ENCODE data around the gene UTS2B. TPM values are rescaled to one million over a fixed set of nuclear protein-coding genes. Genes with fewer than 3 reads are reported as not detected.

UTS2B gene
- total and polyA plus RNA-seq, 2 of the 13 experiments (the other 11 are each of a cell fraction or from before 2014, with no cell fraction given), result 0.03 to 0.46 TPM

GRCh38 chr3:191328962-191329653 is 1.2 kb downstream of the UTS2B start, which contains the start of gene CCDC50 (continued):
- TF ChIP-seq CBX1 (IDR thresholded peaks at IDR 0.05; ENCODE audit: low read depth), result no peak
- TF ChIP-seq ZNF761 (CRISPR knock-in tag; conservative IDR thresholded peaks at IDR 0.05), result no peak; the same call in 1 of the 2 replicates
- peak; percentile 71 for TF ChIP-seq PHF20 (CRISPR knock-in tag; IDR thresholded peaks at IDR 0.05)
- TF ChIP-seq ZNF672 (CRISPR knock-in tag; IDR thresholded peaks at IDR 0.05), result no peak
- peak; percentile 94 for TF ChIP-seq ZNF687 (CRISPR knock-in tag; IDR thresholded peaks at IDR 0.05)
- TF ChIP-seq ZNF367 (CRISPR knock-in tag; IDR thresholded peaks at IDR 0.05; ENCODE audit: borderline replicate concordance), result no peak
- no peak for TF ChIP-seq PHF5A (CRISPR knock-in tag; IDR thresholded peaks at IDR 0.05; ENCODE audit: low read depth, unreplicated experiment)
- TF ChIP-seq ZMAT3 (CRISPR knock-in tag; conservative IDR thresholded peaks at IDR 0.05), result no peak; the same call in 1 of the 2 replicates
- peak; percentile 75 for TF ChIP-seq ZNF589 (CRISPR knock-in tag; conservative IDR thresholded peaks at IDR 0.05)
- TF ChIP-seq ZNF775 (CRISPR knock-in tag; IDR thresholded peaks at IDR 0.05; ENCODE audit: borderline replicate concordance), result no peak
- TF ChIP-seq KDM4B (CRISPR knock-in tag; IDR thresholded peaks at IDR 0.05), result peak; percentile 44; the same call in 1 of the 2 replicates
- peak; percentile 93 for TF ChIP-seq REPIN1 (CRISPR knock-in tag; IDR thresholded peaks at IDR 0.05; ENCODE audit: borderline replicate concordance, low read depth)
- peak; percentile 74 for TF ChIP-seq AGO2 (optimal IDR thresholded peaks at IDR 0.05; ENCODE audit: low read depth, low read length)
- no peak for TF ChIP-seq SMC3 (IDR thresholded peaks at IDR 0.05; ENCODE audit: low read length)
- TF ChIP-seq, protein P1, sequence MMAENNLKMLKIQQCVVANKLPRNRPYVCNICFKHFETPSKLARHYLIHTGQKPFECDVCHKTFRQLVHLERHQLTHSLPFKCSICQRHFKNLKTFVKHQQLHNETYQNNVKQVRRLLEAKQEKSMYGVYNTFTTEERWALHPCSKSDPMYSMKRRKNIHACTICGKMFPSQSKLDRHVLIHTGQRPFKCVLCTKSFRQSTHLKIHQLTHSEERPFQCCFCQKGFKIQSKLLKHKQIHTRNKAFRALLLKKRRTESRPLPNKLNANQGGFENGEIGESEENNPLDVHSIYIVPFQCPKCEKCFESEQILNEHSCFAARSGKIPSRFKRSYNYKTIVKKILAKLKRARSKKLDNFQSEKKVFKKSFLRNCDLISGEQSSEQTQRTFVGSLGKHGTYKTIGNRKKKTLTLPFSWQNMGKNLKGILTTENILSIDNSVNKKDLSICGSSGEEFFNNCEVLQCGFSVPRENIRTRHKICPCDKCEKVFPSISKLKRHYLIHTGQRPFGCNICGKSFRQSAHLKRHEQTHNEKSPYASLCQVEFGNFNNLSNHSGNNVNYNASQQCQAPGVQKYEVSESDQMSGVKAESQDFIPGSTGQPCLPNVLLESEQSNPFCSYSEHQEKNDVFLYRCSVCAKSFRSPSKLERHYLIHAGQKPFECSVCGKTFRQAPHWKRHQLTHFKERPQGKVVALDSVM (CRISPR knock-in tag; IDR thresholded peaks at IDR 0.05), result no peak
- TF ChIP-seq BRF2 (CRISPR knock-in tag; IDR thresholded peaks at IDR 0.05), result no peak
- TF ChIP-seq ZNF660 (CRISPR knock-in tag; IDR thresholded peaks at IDR 0.05; ENCODE audit: borderline replicate concordance, low read depth), result no peak
- TF ChIP-seq PITX1 (CRISPR knock-in tag; IDR thresholded peaks at IDR 0.05), result peak; percentile 70; the same call in 1 of the 2 replicates
- TF ChIP-seq ZUFSP (CRISPR knock-in tag; IDR thresholded peaks at IDR 0.05; ENCODE audit: borderline replicate concordance), result no peak
